HepG2 (cell line): Measurements from ENCODE around the gene METTL27. TPM values are rescaled to one million over a fixed set of nuclear protein-coding genes. Genes with fewer than 3 reads are reported as not detected.
A peak's percentile ranks its signal among the peaks of the same experiment; 100 is the strongest.

Experiments used
- CEBPB ChIP-seq: IDR thresholded peaks from 2 replicates; pipeline ENCODE4 v1.6.1; 2011; ENCODE audit warnings: low read depth, low read length, improper control_type of control experiment, borderline replicate concordance
- FOXJ3 ChIP-seq: sonication (generic); formaldehyde crosslinking; IDR thresholded peaks from 2 replicates; pipeline ENCODE4 v1.4.0; 2020; ENCODE audit warnings: missing genetic modification reagents, mild to moderate bottlenecking, borderline replicate concordance
- FUBP1 ChIP-seq: sonication (generic); formaldehyde crosslinking; IDR thresholded peaks from 2 replicates; pipeline ENCODE4 v1.5.1; 2020; ENCODE audit warnings: missing genetic modification reagents, mild to moderate bottlenecking, borderline replicate concordance
- HMG20A ChIP-seq: IDR thresholded peaks from 2 replicates; pipeline ENCODE4 v1.6.1; 2016; ENCODE audit warnings: borderline replicate concordance
- NCOA1 ChIP-seq: sonication (generic); formaldehyde crosslinking; IDR thresholded peaks from 2 replicates; pipeline ENCODE4 v1.9.0; 2021; ENCODE audit warnings: missing genetic modification reagents
- PTBP1 ChIP-seq: fragments of 200-400 bp; formaldehyde crosslinking; IDR thresholded peaks from 2 replicates; pipeline ENCODE4 v1.6.1; 2018; ENCODE audit warnings: low read length, low read depth; ENCODE audit not compliant: poor library complexity, severe bottlenecking
- REST ChIP-seq, 2 experiments: IDR thresholded peaks; 2 replicates each; pipeline ENCODE4 v1.6.1; 2011 to 2012; ENCODE audit warnings: low read length in 2 of 2, borderline replicate concordance in 1 of 2, low read depth in 1 of 2, mild to moderate bottlenecking in 1 of 2, moderate library complexity in 1 of 2
- SMARCC2 ChIP-seq: fragments of 450-650 bp; IDR thresholded peaks from 2 replicates; pipeline ENCODE4 v1.6.1; 2017; ENCODE audit warnings: antibody characterized with exemption, mild to moderate bottlenecking
- SNAPC4 ChIP-seq: sonication (generic); formaldehyde crosslinking; IDR thresholded peaks from 2 replicates; pipeline ENCODE4 v1.4.0; 2020; ENCODE audit warnings: mild to moderate bottlenecking, missing genetic modification reagents
- ZBTB20 ChIP-seq: sonication (generic); formaldehyde crosslinking; IDR thresholded peaks from 2 replicates; pipeline ENCODE4 v1.8.1; 2023; ENCODE audit warnings: missing genetic modification reagents, low read depth, mild to moderate bottlenecking, borderline replicate concordance
- ZFP41 ChIP-seq: sonication (generic); formaldehyde crosslinking; IDR thresholded peaks from 2 replicates; pipeline ENCODE4 v1.4.0; 2020; ENCODE audit warnings: mild to moderate bottlenecking, missing genetic modification reagents, borderline replicate concordance
- ZNF703 ChIP-seq: sonication (generic); formaldehyde crosslinking; IDR thresholded peaks from 2 replicates; pipeline ENCODE4 v1.5.1; 2020; ENCODE audit warnings: missing genetic modification reagents, mild to moderate bottlenecking, moderate library complexity, borderline replicate concordance
- ZNF781 ChIP-seq: sonication (generic); formaldehyde crosslinking; IDR thresholded peaks from 2 replicates; pipeline ENCODE4 v1.5.1; 2020; ENCODE audit warnings: borderline replicate concordance, mild to moderate bottlenecking, missing genetic modification reagents; ENCODE audit errors: not compliant biosample characterization
- polyA plus RNA-seq, 8 experiments: library from polyadenylated mRNA; depleted of rRNA in 3 of 8; stranded (reverse) in 7 of 8; unstranded in 1 of 8; fragments of >200 nt; fragmentation: Illumina TruSeq in 4 of 8; extraction: Trizol in 4 of 8; gene quantifications; 2 replicates each; pipeline versions ENCODE4 v1.2.1 to v1.2.3, GENCODE V29; 2011 to 2016; ENCODE audit warnings: low read depth in 4 of 8, missing spikeins in 1 of 8, mixed read lengths in 1 of 8; ENCODE audit not compliant: insufficient read depth in 1 of 8
- total RNA-seq, 5 experiments: library from RNA; depleted of rRNA; stranded (reverse); fragments of >200 nt; fragmentation: Illumina TruSeq; extraction: Trizol; gene quantifications; 2 replicates each; pipeline ENCODE4 v1.2.3, GENCODE V29; 2016; ENCODE audit warnings: low read depth in 1 of 5

The METTL27 gene
- total and polyA plus RNA-seq, 2 of the 13 experiments (the other 11 are each of a cell fraction or from before 2014, with no cell fraction given): 2.0 to 3.0 TPM

GRCh38 chr7:73830681-73831583 is 11.4 kb downstream of the METTL27 start, which contains the start of gene CLDN4 (continued):
- TF ChIP-seq ZNF703 (CRISPR knock-in tag) (no peak), REST (IDR thresholded peaks at IDR 0.05; ENCODE audit: borderline replicate concordance in 1 of 2, low read depth in 1 of 2, low read length in 2 of 2) (peak in 1 of 2 experiments; percentile 53; a peak in 1 of 4 replicates), NCOA1 (no peak), PTBP1 (peak; percentile 18), SNAPC4 (CRISPR knock-in tag) (no peak), HMG20A (CRISPR knock-in tag) (no peak), FUBP1 (no peak), FOXJ3 (CRISPR knock-in tag) (no peak), CEBPB (no peak), ZFP41 (CRISPR knock-in tag) (no peak), SMARCC2 (no peak), ZNF781 (CRISPR knock-in tag) (no peak), ZBTB20 (CRISPR knock-in tag) (no peak)
